Motor neuron (in vitro differentiated cells): ENCODE measurements around the gene EXPH5. TPM values are rescaled to one million over a fixed set of nuclear protein-coding genes. Genes with fewer than 3 reads are reported as not detected.
"Not testable (repeated sequence)": the region's sequence is repeated elsewhere in the genome, so short reads cannot be mapped to it uniquely, and the experiment has no call there.

ENCODE experiments used
- ATAC-seq, 8 experiments: fragments of 200-7000 bp; cut with Tn5 transposase; replicated peaks in 6 of 8; 2 replicates each; pipeline ENCODE4 v1.8.0; 2021; ENCODE audit warnings: mild to moderate bottlenecking in 8 of 8, moderate library complexity in 8 of 8
- H3K27ac ChIP-seq, 2 donors: fragments of 250-450 bp; sonication (Bioruptor Pico); 2 replicates each; pipeline ENCODE4 v1.9.0; 2021; ENCODE audit warnings: antibody characterized with exemption in 2 of 2, mild to moderate bottlenecking in 2 of 2, moderate library complexity in 1 of 2
- H3K4me1 ChIP-seq, 2 donors: fragments of 250-450 bp; sonication (Bioruptor Pico); replicated peaks in 1 of 2; 2 replicates each; pipeline ENCODE4 v1.6.1; 2021; ENCODE audit warnings: antibody characterized with exemption in 2 of 2, mild to moderate bottlenecking in 2 of 2, moderate library complexity in 1 of 2
- H3K4me3 ChIP-seq, 5 donors: fragments of 250-450 bp; sonication (Bioruptor Pico); 2 replicates each; pipeline ENCODE4 v1.9.0; 2021; ENCODE audit warnings: antibody characterized with exemption in 5 of 5, mild to moderate bottlenecking in 5 of 5, moderate library complexity in 4 of 5
- WGBS, 10 experiments: fragments of 450-650 bp; shearing (Covaris generic); methylation state at CpG; one replicate each; pipeline ENCODE4 v1.0.0; 2022; 5-methylcytosine and 5-hydroxymethylcytosine counted together
- in situ Hi-C, 9 experiments: fragments of 400-800 bp; cut with MboI; loops; one replicate each; pipeline ENCODE4 v1.15.0; 2021; ENCODE audit warnings: low sequenced_read_pairs in 9 of 9, low pct_unique_long_range_greater_than_20kb in 2 of 9; ENCODE audit not compliant: unreplicated experiment in 9 of 9
- total RNA-seq, 8 experiments: library from RNA; unstranded; fragments of 300-600 nt; gene quantifications; 2 replicates each; pipeline versions ENCODE4 v1.2.3 to v1.2.4, GENCODE V29; 2022

EXPH5 gene
- total RNA-seq, 8 experiments from 2014 or later = 0.16 to 17.3 (median 0.77) TPM

DNA sequence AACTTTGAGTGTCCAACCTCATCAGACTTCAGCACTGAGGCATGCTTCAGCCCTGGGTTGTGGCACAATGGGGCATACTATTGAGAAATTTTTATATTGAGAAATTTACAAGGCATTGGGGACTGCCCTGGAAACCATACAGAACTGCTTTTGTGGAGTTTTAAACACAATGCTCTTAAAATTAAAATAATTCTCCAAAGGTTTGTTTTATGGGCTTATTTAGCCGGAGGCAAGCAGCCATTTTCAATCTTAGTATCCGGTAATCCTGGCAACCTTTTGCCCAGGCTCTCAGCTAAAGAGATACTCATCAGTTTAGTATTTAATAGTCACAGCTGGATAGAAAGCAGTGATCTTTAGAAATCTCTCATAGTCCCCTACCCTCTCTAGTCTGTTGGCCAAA lies 3.1 kb upstream of the EXPH5 start:
- WGBS, 10 experiments = 10 to 50% (median 42%) methylated on average over 2 of the region's 2 CpGs; no CpG with 5 or more reads in 4 of the 10 experiments

DNA sequence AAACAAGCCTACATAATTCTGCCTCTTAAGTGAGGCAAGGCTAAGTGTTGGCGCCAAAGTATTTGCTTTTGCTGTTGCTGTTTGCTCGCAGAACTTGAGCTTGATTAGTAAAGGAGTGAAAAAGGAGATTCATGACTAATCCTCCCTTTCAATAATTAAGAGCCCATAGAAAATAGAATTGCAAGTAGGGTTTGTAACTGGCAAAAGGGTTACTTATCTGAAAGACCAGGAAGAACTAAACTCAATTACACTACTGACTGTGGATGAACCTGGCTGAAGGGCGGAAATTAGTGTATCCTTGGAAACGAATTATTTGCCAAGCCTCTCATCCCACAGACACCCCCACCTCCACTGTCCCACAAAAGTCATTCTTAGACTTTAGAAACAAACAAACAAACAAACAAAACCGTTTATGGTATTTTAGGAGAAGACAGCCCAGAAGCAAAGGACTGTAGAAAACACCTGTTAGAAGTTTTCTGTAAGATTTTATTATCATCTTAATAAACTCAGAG lies 411 bp upstream of the EXPH5 start:
- H3K4me3 ChIP-seq = peak overlapping the region in 4 of 5 donors; percentile 39 to 56 (median 52)
- 0 to 65% (median 25%) methylated on average over 1 to 4 of the region's 5 CpGs for WGBS, 10 experiments
- H3K27ac ChIP-seq = no peak overlapping the region
- H3K4me1 ChIP-seq = peaks cover 2 to 5% of the 10 kb centered on the region in 2 donors
- ATAC-seq = no peak
- in situ Hi-C loops = loop anchor here in 1 of 9 experiments (10.0 kb wide), 1 partner anchor 51 kb away; no protein-coding TSS in a partner anchor

More for the DNA sequence above, 3.1 kb upstream of the EXPH5 start:
- ATAC-seq = no peak
- in situ Hi-C loops = loop anchor here in 1 of 9 experiments (10.0 kb wide), 1 partner anchor 48 kb away; no protein-coding TSS in a partner anchor
- Histone ChIP-seq H3K4me1 (peaks cover 2 to 5% of the 10 kb centered on the region in 2 donors), H3K27ac (no peak overlapping the region), H3K4me3 (no peak overlapping the region)

DNA sequence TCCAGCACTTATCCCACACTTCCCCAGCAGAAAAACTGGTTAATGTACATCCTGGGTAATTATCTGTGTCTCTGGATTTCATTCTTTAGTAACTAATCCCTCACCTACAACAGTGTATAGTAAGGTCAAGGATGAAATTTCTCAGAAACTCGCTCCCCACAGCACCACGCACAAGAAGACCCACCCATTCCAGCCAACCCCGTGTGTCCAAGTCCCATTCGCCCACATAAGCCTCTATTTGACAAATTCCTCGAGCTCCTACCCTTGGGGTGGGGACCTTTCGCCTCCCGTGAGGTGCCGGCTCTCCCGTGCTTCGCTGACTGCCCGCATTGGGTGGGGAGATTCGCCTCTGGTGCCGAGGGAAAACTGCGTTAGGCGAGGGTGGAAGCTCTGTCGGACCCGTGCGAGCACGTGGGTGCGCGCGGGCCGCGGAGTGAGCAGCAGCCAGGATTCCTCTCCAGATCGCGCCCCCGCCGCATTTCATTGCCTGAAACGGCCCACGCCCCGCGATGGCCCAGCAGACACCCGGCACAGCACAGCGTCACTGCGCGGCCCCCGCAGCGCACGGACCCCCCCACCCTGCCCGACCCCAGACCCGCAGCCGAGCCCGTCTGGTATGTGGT lies 866 bp downstream of the EXPH5 start:
- ATAC-seq = peak; percentile 32 to 63 (median 50)
- in situ Hi-C loops = loop anchor here in 1 of 9 experiments (10.0 kb wide), 1 partner anchor 52 kb away; no protein-coding TSS in a partner anchor
- WGBS, 10 experiments = 0 to 6% (median 1%) methylated on average over 1 to 12 of the region's 43 CpGs; no CpG with 5 or more reads in 6 of the 10 experiments
- Histone ChIP-seq H3K27ac (no peak overlapping the region), H3K4me1 (peaks cover 2 to 5% of the 10 kb centered on the region in 2 donors), H3K4me3 (peak overlapping the region; percentile 39 to 56 (median 51))

DNA sequence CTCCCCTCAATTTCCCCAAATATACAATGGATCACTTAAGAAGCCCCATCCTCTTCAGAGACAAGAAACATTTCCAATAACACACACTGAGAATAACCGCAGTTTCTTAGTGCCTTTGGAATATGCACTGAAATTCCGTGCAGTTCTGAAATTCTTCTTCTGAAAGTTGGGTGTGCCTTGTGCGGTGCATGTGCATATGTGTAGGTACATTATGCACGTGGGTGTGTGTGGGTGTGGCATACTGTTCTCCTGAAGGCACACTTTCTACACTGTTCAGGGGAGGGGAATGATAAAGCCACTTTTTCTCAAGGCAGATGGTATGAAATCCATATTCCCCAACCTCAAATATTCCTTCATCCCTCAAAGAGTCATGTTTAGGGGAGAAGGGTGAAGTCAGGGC lies 1.7 kb downstream of the EXPH5 start:
- peaks cover 2 to 5% of the 10 kb centered on the region in 2 donors for H3K4me1 ChIP-seq
- ATAC-seq = peak in 3 of 8 experiments; percentile 46 to 69 (median 62)
- in situ Hi-C loops = loop anchor here in 1 of 9 experiments (10.0 kb wide), 1 partner anchor 53 kb away; no protein-coding TSS in a partner anchor
- WGBS, 10 experiments = 0 to 96% (median 22%) methylated on average over 1 to 4 of the region's 4 CpGs; no CpG with 5 or more reads in 2 of the 10 experiments
- H3K27ac ChIP-seq = no peak overlapping the region
- no peak overlapping the region for H3K4me3 ChIP-seq

DNA sequence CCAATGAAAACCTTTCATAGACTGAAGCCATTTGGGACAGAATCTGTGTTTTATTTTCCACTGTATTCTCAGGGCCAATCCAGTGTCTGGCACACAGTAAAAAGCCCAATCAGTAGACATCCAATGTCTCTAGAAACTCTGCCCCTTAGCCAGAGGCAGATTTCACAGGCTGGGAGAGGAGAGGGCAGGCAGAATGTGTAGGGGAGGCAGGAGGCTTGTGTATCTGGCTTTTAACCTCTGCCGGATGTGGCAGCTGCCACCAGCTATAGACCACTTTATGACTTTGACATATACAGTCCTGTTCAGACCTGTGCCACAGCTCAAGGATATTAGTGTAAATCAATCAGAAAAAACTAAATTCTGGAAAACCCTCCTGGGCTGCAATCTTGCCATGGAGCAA lies 4.4 kb downstream of the EXPH5 start:
- 100% methylated on average over 1 of the region's 1 CpG; no CpG with 5 or more reads in 9 of the 10 experiments for WGBS, 10 experiments
- peaks cover 2 to 5% of the 10 kb centered on the region in 2 donors for H3K4me1 ChIP-seq
- H3K4me3 ChIP-seq = no peak overlapping the region
- H3K27ac ChIP-seq = no peak overlapping the region
- peak in 1 of 8 experiments; percentile 8 for ATAC-seq
- in situ Hi-C loops = no loop called here

DNA sequence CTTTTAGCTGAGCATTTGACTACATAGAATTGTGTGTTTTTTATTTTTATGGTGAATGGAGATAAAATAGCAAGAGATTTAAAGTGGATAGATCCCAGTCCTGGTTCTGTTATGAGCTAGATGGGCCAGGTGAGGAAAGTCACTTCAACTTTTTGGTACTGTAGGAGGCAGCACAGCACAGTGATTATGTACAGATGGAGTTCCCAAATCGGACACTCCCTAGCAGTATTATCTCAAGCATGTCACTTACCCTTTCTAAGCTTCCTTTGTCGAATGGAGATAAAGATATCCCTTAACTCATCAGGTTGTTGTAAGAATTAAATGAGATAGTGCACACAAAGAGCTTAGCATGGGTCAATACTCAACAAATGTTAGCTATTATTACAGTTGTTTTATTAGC lies 5.3 kb downstream of the EXPH5 start:
- 10 to 93% (median 72%) methylated on average over 1 to 2 of the region's 2 CpGs; no CpG with 5 or more reads in 2 of the 10 experiments for WGBS, 10 experiments
- ATAC-seq = no peak
- H3K27ac ChIP-seq = no peak overlapping the region
- in situ Hi-C loops = no loop called here
- peaks cover 2 to 5% of the 10 kb centered on the region in 2 donors for H3K4me1 ChIP-seq
- H3K4me3 ChIP-seq = no peak overlapping the region

DNA sequence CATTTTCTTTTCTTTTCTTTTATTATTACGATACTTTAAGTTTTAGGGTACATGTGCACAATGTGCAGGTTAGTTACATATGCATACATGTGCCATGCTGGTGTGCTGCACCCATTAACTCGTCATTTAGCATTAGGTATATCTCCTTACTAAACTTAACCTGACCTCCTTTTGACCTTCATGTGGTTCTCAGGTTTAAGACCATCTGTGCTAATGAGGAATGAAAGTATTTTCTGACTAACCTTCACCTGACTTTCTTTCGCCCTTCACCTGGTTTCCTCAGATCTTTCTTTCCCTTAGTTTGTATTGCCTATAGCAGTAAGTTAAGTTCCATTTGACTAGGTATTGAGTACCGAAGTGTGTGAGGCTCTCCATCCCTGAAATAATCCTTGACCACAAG lies 6.5 kb downstream of the EXPH5 start:
- H3K4me3 ChIP-seq = no peak overlapping the region
- ATAC-seq = no peak
- WGBS, 10 experiments = 60 to 100% (median 92%) methylated on average over 1 to 4 of the region's 4 CpGs
- peaks cover 0 to under 1% of the 10 kb centered on the region in 2 donors for H3K4me1 ChIP-seq
- no peak overlapping the region for H3K27ac ChIP-seq
- in situ Hi-C loops = no loop called here

DNA sequence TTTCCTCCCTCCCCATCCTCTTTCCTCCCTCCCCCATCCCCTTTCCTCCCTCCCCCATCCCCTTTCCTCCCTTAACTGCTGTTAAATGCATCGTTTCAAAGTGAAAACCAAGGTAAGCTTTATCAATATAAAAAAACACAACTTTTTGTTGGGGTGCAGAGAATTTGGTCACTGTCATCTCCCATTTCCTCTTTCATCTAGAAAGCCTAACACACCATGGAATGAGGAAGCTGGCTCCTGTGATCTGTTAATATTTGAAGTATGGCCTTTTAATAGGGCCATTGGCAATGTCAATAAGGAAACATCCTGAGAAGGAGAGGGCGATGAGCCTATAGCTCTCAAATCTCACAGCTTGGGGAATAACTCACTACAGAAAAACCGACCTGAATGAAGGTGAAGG lies 7.0 kb downstream of the EXPH5 start:
- Histone ChIP-seq H3K4me1 (no peaks in the 10 kb centered on the region), H3K27ac (no peak overlapping the region), H3K4me3 (no peak overlapping the region)
- no peak for ATAC-seq
- 17 to 100% (median 83%) methylated on average over 1 to 3 of the region's 3 CpGs; no CpG with 5 or more reads in 2 of the 10 experiments for whole genome bisulfite sequencing, 10 experiments
- in situ Hi-C loops = no loop called here

DNA sequence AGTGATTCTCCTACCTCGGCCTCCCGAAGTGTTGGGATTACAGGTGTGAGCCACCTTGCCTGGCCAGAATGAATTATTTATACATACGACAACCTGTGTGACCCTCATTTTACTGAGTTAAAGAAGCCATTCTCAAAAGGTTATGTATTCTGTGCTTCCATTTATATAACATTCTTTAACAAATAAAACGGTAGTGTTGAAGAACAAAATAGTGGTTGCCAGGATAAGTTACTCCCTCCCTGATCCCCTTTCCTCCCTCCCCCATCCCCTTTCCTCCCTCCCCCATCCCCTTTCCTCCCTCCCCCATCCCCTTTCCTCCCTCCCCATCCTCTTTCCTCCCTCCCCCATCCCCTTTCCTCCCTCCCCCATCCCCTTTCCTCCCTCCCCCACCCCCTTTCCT lies 7.4 kb downstream of the EXPH5 start:
- H3K4me1 ChIP-seq, H3K4me3 ChIP-seq, ATAC-seq, H3K27ac ChIP-seq, in situ Hi-C loops: not testable (repeated sequence)
- WGBS, 10 experiments = 80 to 100% (median 100%) methylated on average over 1 to 3 of the region's 4 CpGs; no CpG with 5 or more reads in 5 of the 10 experiments

DNA sequence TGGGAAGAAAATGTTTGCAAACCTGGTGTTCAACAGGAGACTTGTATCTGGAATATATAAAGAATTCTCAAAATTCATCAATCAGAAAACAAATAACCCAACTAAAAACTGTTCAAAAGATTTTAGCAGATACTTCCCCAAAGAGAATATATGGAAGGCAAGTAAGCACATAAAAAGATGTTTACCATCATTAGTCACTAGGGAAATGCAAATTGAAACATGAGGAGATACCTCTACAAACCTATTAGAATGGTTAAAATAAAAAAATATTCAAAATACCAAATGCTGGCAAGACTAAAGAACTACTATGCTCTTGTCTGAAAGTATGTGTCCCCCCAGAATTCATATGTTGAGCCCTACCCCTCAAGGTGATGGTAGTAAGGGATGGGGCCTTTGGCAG lies 8.6 kb downstream of the EXPH5 start:
- no peak overlapping the region for H3K27ac ChIP-seq
- H3K4me3 ChIP-seq = no peak overlapping the region
- H3K4me1 ChIP-seq = no peaks in the 10 kb centered on the region
- in situ Hi-C loops = no loop called here
- peak in 3 of 8 experiments; percentile 33 to 46 (median 45) for ATAC-seq

DNA sequence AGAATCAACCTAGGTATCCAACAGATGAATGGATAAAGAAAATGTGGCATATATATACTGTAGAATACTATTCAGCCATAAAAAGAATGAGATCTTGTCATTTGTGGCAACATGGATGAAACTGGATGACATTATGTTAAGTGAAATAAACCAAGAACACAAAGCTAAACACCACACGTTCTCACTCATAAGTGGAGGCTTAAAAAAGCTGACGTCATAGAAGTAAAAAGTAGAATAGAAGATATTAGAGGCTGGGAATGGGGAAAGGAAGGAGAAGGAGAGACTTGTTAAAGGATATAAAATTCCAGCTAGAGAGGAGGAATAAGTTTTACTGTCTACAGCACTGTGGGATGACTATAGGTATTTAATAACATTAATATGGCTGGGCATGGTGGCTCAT lies 12.9 kb downstream of the EXPH5 start:
- Histone ChIP-seq H3K4me1 (no peaks in the 10 kb centered on the region), H3K27ac (no peak overlapping the region), H3K4me3 (no peak overlapping the region)
- 79 to 100% (median 96%) methylated on average over 1 to 2 of the region's 2 CpGs; no CpG with 5 or more reads in 1 of the 10 experiments for WGBS, 10 experiments
- in situ Hi-C loops = no loop called here
- no peak for ATAC-seq

DNA sequence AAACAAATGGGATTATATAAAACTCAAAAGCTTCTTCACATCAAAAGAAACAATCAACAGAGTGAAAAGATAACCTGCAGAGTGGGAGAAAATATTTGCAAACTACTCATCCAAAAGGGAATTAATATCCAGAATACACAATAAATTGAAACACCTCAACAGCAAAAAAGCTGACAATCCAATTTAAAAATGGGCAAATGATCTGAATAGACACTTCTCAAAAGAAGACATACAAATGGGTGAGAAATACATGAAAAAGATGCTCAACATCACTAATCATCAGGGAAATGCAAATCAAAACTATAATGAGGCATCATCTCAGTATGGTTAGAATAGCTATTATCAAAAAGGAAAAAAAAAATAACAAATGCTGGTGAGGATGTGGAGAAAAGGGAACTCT lies 13.5 kb downstream of the EXPH5 start:
- H3K4me3 ChIP-seq = no peak overlapping the region
- in situ Hi-C loops = no loop called here
- H3K27ac ChIP-seq = no peak overlapping the region
- H3K4me1 ChIP-seq = no peaks in the 10 kb centered on the region
- ATAC-seq = no peak

DNA sequence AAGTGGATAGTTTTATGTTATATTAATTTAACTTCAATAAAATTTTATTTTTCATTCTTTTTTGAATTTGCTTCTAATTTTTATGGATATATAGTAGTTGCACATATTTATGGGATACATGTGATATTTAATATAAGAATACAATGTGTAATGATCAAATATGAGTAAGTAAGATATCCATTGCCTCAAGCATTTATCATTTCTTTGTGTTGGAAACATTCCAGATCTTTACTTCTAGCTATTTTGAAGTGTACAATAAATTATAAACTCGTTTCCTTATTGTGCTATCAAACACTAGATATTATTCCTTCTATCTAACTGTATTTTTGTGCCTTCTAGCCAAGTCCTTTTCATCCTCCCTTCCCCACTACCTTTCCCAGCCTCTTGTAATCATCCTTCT lies 17.0 kb downstream of the EXPH5 start:
- no peaks in the 10 kb centered on the region for H3K4me1 ChIP-seq
- in situ Hi-C loops = no loop called here
- ATAC-seq = no peak
- no peak overlapping the region for H3K27ac ChIP-seq
- no peak overlapping the region for H3K4me3 ChIP-seq
- WGBS, 10 experiments = 0 to 80% (median 40%) methylated on average over 1 of the region's 1 CpG; no CpG with 5 or more reads in 1 of the 10 experiments
